Thoracic aorta endothelial cell (primary cell): ENCODE results near the gene ZBED4. TPM values are rescaled to one million over a fixed set of nuclear protein-coding genes. Genes with fewer than 3 reads are reported as not detected.

Experiments
- small RNA-seq: library from RNA; depleted of rRNA; stranded (forward); fragments of <200 nt; gene quantifications from one replicate; pipeline ENCODE3, GENCODE V24; 2012
- total RNA-seq: library from RNA; depleted of rRNA; stranded (reverse); fragments of >200 nt; gene quantifications from 2 replicates; pipeline ENCODE4 v1.2.3, GENCODE V29; 2012

ZBED4 gene, protein sequence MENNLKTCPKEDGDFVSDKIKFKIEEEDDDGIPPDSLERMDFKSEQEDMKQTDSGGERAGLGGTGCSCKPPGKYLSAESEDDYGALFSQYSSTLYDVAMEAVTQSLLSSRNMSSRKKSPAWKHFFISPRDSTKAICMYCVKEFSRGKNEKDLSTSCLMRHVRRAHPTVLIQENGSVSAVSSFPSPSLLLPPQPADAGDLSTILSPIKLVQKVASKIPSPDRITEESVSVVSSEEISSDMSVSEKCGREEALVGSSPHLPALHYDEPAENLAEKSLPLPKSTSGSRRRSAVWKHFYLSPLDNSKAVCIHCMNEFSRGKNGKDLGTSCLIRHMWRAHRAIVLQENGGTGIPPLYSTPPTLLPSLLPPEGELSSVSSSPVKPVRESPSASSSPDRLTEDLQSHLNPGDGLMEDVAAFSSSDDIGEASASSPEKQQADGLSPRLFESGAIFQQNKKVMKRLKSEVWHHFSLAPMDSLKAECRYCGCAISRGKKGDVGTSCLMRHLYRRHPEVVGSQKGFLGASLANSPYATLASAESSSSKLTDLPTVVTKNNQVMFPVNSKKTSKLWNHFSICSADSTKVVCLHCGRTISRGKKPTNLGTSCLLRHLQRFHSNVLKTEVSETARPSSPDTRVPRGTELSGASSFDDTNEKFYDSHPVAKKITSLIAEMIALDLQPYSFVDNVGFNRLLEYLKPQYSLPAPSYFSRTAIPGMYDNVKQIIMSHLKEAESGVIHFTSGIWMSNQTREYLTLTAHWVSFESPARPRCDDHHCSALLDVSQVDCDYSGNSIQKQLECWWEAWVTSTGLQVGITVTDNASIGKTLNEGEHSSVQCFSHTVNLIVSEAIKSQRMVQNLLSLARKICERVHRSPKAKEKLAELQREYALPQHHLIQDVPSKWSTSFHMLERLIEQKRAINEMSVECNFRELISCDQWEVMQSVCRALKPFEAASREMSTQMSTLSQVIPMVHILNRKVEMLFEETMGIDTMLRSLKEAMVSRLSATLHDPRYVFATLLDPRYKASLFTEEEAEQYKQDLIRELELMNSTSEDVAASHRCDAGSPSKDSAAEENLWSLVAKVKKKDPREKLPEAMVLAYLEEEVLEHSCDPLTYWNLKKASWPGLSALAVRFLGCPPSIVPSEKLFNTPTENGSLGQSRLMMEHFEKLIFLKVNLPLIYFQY
- total RNA-seq = 21.5 and 25.2 TPM in 2 replicates

DNA sequence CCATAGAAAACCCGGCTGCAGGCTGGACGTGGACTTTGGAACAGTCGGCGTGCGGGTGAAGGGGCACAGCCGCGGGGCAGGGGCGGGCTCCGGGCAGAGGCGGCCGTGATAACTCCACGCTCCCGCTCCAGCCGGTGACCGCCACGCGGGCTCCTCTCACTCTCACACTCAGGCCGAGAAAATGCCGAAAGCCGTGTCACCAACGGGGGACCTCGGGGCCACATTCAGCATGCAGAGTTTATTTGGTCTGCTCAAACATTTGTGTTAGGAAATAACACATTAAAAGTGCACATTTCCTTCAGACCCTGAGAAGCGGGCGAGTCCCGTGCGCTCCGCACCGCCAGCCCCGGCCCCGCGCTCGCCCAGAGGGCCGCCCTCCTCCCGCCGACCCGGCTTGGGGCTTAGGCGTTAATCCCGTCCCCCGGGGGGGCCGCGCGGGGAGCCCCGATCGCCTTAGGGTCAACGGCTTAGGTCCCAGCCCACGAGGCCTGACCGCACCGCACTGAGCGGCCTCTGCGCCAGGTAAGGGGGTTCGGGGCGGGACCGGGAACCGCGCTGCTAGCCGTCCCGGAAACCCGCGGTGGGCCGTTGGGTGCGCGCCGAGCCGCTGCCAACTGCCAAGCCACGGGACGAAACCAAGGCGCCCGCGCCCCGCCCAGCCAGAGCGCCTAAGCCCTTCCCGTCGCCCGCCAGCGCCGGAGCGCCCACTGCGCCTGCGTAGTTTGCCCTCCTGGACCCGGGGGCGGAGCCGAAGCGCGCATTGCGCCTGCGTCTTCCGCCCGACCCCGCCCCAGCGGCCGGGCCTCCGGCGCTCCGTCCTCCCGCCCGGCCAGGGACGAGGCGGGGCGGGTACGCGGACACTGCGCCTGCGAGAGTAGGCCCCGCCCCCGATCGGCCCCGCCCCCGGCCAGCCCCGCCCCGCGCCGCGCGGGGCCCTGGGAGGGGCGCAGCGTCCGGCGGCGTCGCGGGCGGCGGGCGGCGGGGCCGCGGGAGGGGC lies at the start of gene ZBED4:
ZBED4 (plus strand) TSS at position 947 of the 997 bp plus-strand sequence. CDS start 29,819 bp downstream, outside the sequence.

DNA sequence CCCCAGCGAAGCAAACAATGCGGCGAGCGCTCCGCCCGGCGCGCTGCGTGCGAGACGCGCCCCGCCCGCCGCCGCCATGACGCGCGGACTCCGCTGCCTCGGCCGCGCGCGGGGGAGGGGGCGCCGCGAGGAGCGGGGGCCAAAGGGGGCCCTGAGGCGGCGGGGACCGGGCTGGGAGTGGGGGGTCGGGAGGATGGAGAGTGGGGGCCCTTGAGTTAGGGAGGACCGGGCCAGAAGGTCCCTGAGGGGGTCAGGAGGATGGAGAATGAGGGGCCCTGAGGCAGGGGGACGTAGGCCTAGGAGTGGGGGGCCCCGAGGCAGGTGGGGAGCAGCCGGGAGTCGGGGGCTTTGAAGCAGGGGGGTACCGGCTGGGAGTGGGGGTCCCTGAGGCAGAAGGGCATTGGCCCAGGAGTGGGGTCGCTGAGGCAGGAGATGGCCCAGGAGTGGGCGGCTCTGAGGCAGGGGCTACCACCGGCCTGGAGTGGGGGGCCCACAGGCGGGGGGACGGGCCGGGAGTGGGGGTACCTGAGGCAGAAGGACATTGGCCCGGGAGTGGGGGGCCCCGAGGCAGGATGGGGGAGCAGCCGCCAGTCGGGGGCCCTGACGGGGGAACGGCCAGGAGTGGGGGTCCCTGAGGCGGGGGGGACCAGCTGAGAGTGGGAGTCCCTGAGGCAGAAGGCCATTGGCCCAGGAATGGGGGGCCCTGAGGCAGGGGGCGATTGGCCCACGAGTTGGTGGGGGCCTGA lies 25.6 kb upstream of the ZBED4 start, which contains the start of gene BRD1:
BRD1 (minus strand) TSS at position 21 of the 746 bp plus-strand sequence. CDS start 3,556 bp downstream, outside the sequence.

DNA sequence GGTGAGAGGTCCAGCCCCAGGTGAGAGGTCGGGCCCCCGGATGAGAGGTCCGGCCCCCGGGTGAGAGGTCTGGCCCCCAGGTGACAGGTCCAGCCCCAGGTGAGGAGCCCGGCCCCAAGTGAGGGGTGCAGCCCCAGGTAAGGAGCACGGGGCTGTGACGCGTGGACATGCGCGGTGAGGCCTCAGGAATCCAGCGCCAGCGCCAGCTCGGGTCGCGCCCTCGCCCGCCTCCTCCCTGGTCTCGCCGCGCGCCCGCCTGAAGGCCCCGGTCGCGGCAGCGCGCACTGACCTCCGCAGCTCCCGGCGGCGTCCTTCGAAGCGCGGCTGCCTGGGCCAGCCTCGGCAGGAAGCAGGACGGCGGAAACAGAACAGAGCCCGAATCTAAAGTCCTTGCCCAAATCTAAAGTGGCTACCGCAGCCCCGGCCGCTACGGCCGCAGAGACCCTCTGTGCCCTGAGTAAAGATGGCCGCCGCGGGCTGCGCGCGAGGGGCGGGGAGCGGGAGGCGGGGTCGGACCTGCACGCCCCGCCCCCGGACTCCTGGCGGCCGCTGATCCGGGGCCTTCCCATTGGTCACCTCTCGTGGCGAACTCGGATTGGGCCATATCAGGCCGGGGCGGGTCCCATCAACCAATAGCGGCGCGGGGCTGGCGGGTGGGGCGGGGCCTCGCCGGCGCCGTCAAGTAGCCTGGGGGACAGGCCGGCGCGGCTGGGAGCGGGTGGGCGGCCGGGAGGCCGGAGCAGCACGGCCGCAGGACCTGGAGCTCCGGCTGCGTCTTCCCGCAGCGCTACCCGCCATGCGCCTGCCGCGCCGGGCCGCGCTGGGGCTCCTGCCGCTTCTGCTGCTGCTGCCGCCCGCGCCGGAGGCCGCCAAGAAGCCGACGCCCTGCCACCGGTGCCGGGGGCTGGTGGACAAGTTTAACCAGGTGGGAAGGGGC lies 64.6 kb downstream of the ZBED4 start, which contains the start of the genes ALG12 and CRELD2:
ALG12 (minus strand) TSS at position 465 of the 937 bp plus-strand sequence. CDS start 4,673 bp downstream, outside the sequence.
CRELD2 (plus strand) TSS at position 661 of the 937 bp plus-strand sequence; CDS start at position 797, 136 bp downstream.

Small RNAs within 50 kb of the gene (small RNA-seq; reads per million reads assigned to genes)
- gene AL117328.1 = not detected
- gene RF00017 = not detected

Other genes with a start within 250 kb of the ZBED4 start
- 27.1 and 34.6 TPM in 2 replicates for gene BRD1, start 26.0 kb upstream of the ZBED4 start, total RNA-seq
- gene ALG12, start 64.6 kb downstream of the ZBED4 start, total RNA-seq = 9.3 and 14.1 TPM in 2 replicates
- gene CRELD2, start 64.8 kb downstream of the ZBED4 start, total RNA-seq = 29.4 and 42.7 TPM in 2 replicates
- 104 and 136 TPM in 2 replicates for gene PIM3, start 106.9 kb downstream of the ZBED4 start, total RNA-seq
- gene IL17REL, start 158.9 kb downstream of the ZBED4 start, total RNA-seq = 0.13 and 0.22 TPM in 2 replicates
- not detected in 2 replicates for gene TTLL8, start 204.5 kb downstream of the ZBED4 start, total RNA-seq
- not detected in 2 replicates for gene MLC1, start 231.6 kb downstream of the ZBED4 start, total RNA-seq
- 20.2 and 44.9 TPM in 2 replicates for gene MOV10L1, start 236.2 kb downstream of the ZBED4 start, total RNA-seq